Vagina (tissue), 2 donors: Measurements from ENCODE around the gene BSCL2. TPM values are rescaled to one million over a fixed set of nuclear protein-coding genes. Genes with fewer than 3 reads are reported as not detected.

ENCODE experiments used
- DNase-seq, 2 donors: peaks; one replicate each; pipeline ENCODE4 v3.0.0-alpha.2; 2017; ENCODE audit errors: extremely low spot score in 2 of 2
- H3K27ac ChIP-seq: fragments of 200-600 bp; sonication (generic); one replicate; pipeline ENCODE4 v1.5.1; 2019
- H3K27me3 ChIP-seq: fragments of 200-600 bp; sonication (generic); one replicate; pipeline ENCODE4 v1.5.1; 2019
- H3K36me3 ChIP-seq, 2 donors: fragments of 200-600 bp; sonication (generic); one replicate each; pipeline ENCODE4 v1.5.1; 2017 to 2019
- H3K4me1 ChIP-seq: fragments of 200-600 bp; sonication (generic); one replicate; pipeline ENCODE4 v1.5.1; 2019
- H3K4me3 ChIP-seq, 2 donors: fragments of 200-600 bp; sonication (generic); 1 replicate in 1 of 2; 2 replicates in 1 of 2; pipeline ENCODE4 v1.5.1; 2016 to 2019
- H3K9me3 ChIP-seq: fragments of 200-600 bp; sonication (generic); one replicate; pipeline ENCODE4 v1.5.1; 2019
- CTCF ChIP-seq, 3 experiments: fragments of 450-650 bp in 2 of 3; fragments of 200-600 bp in 1 of 3; sonication (generic) in 1 of 3; IDR thresholded peaks; one replicate each; pipeline ENCODE4 v1.5.1; 2017 to 2019; ENCODE audit warnings: antibody characterized with exemption in 3 of 3, mild to moderate bottlenecking in 2 of 3, moderate library complexity in 2 of 3
- POLR2A ChIP-seq, 2 donors: fragments of 450-650 bp; IDR thresholded peaks; one replicate each; pipeline ENCODE4 v1.6.1; 2017; ENCODE audit warnings: antibody characterized with exemption in 2 of 2, mild to moderate bottlenecking in 2 of 2, moderate library complexity in 2 of 2
- POLR2AphosphoS5 ChIP-seq, 2 donors: sonication (generic); formaldehyde crosslinking; IDR thresholded peaks; one replicate each; pipeline ENCODE4 v1.9.0; 2017; ENCODE audit warnings: antibody characterized with exemption in 2 of 2, mild to moderate bottlenecking in 2 of 2, low read depth in 1 of 2; ENCODE audit not compliant: insufficient read depth in 1 of 2
- intact Hi-C: fragments of 100-400 bp; cut with DNase I; formaldehyde crosslinking; loops from one replicate; pipeline ENCODE4 v1.15.1; 2023
- total RNA-seq: library from RNA; depleted of rRNA; stranded (reverse); fragments of >200 nt; gene quantifications from one replicate; pipeline ENCODE4 v1.2.3, GENCODE V29; 2016

Gene BSCL2
- total RNA-seq, 1 donor from 2014 or later = 74.9 TPM

- Histone ChIP-seq H3K4me1 (peaks cover 18% of the 10 kb centered on the region), H3K36me3 (peaks cover 0 to 72% of the 10 kb centered on the region in 2 donors), H3K4me3 (no peak overlapping the region), H3K27ac (no peak overlapping the region), H3K9me3 (no peaks in the 10 kb centered on the region), H3K27me3 (no peaks in the 10 kb centered on the region)
- TF ChIP-seq POLR2AphosphoS5 (IDR thresholded peaks at IDR 0.05; ENCODE audit: insufficient read depth in 1 of 2, low read depth in 1 of 2) = no peak
- no peak for TF ChIP-seq CTCF (IDR thresholded peaks at IDR 0.05)
- no peak for TF ChIP-seq POLR2A (IDR thresholded peaks at IDR 0.05)
- no peak for DNase-seq
- intact Hi-C loops = no loop called here
Measured at GRCh38 chr11:62713343-62713742, 6.1 kb upstream of the BSCL2 start.

DNA sequence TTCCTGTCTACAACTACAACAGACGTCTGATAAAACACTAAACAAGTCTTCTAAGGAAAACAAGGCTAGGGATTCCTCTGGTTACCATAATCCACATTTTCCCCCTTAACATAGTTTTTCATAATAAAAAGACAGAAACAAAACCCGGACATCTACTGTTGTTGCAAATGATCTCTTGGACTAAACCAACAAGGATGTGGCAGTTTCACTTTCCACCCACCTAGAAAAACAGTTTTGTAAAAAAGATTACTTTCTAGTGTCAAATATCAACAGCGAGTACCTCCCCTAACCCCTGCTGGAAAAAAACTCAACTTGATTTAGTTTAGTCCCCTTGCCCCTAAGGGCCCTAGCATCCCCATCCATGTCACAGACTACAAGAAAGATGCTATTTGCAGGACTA lies 5.6 kb upstream of the BSCL2 start:
- no peaks in the 10 kb centered on the region for H3K9me3 ChIP-seq
- H3K36me3 ChIP-seq = peaks cover 0 to 67% of the 10 kb centered on the region in 2 donors
- no peak overlapping the region for H3K27ac ChIP-seq
- H3K4me1 ChIP-seq = peaks cover 19% of the 10 kb centered on the region
- no peak overlapping the region for H3K4me3 ChIP-seq
- no peaks in the 10 kb centered on the region for H3K27me3 ChIP-seq
- DNase-seq = no peak
- TF ChIP-seq CTCF (IDR thresholded peaks at IDR 0.05) (no peak), POLR2A (IDR thresholded peaks at IDR 0.05) (no peak)
- intact Hi-C loops = no loop called here

DNA sequence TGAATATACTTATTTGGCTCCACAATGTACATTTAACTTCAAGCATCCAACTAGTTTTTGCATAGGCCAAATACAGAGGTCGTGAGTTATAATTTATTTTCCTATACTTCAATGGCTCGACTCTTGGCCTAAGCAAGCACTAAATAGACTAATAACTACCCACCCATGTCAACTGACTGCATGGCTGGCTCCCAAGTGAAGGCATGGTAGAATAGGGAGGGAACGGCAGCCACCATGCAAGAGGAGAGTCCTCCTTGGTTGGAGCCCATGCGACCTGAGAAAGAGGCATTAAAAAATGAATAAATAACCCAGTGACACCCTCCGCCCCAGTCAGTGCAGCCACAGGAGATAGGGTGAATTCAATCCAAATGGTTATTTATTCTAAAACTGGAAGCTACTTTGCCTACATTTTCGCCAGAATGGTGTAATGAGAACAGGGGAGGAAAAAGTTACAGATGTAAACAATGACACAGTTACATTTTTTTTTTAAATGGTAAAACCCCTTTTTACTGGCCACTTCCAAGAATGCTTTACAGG lies 5.1 kb upstream of the BSCL2 start:
- DNase-seq = no peak
- H3K27ac ChIP-seq = no peak overlapping the region
- peaks cover 0 to 62% of the 10 kb centered on the region in 2 donors for H3K36me3 ChIP-seq
- intact Hi-C loops = no loop called here
- no peak overlapping the region for H3K4me3 ChIP-seq
- no peaks in the 10 kb centered on the region for H3K9me3 ChIP-seq
- peaks cover 22% of the 10 kb centered on the region for H3K4me1 ChIP-seq
- H3K27me3 ChIP-seq = no peaks in the 10 kb centered on the region
- TF ChIP-seq POLR2AphosphoS5 (IDR thresholded peaks at IDR 0.05; ENCODE audit: insufficient read depth in 1 of 2, low read depth in 1 of 2) = no peak
- no peak for TF ChIP-seq CTCF (IDR thresholded peaks at IDR 0.05)
- TF ChIP-seq POLR2A (IDR thresholded peaks at IDR 0.05) = no peak

DNA sequence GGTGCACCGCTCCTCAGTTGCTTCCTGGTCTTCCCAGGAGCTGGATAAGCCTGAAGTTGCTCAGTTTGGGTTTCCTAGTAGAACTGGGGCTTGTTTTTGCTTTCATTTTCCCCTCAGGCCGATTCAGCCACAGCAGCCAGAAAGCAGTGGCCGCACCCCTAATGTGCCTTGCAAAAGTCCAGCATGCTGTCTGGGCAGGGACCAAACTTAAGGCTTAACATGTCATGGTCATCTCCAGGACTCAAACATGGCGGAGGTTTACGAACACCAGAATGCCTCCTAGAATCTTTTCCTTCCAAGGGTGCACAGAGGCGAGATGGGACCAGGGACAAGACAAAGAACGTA lies 2.7 kb upstream of the BSCL2 start:
- Histone ChIP-seq H3K27ac (peak overlapping the region; percentile 95), H3K4me3 (peak overlapping the region; percentile 44 to 63), H3K27me3 (no peaks in the 10 kb centered on the region), H3K4me1 (peaks cover 40% of the 10 kb centered on the region), H3K9me3 (no peaks in the 10 kb centered on the region), H3K36me3 (peaks cover 0 to 38% of the 10 kb centered on the region in 2 donors)
- intact Hi-C loops = no loop called here
- TF ChIP-seq POLR2AphosphoS5 (IDR thresholded peaks at IDR 0.05; ENCODE audit: insufficient read depth in 1 of 2, low read depth in 1 of 2) = no peak
- no peak for TF ChIP-seq POLR2A (IDR thresholded peaks at IDR 0.05)
- no peak for TF ChIP-seq CTCF (IDR thresholded peaks at IDR 0.05)
- DNase-seq = no peak

DNA sequence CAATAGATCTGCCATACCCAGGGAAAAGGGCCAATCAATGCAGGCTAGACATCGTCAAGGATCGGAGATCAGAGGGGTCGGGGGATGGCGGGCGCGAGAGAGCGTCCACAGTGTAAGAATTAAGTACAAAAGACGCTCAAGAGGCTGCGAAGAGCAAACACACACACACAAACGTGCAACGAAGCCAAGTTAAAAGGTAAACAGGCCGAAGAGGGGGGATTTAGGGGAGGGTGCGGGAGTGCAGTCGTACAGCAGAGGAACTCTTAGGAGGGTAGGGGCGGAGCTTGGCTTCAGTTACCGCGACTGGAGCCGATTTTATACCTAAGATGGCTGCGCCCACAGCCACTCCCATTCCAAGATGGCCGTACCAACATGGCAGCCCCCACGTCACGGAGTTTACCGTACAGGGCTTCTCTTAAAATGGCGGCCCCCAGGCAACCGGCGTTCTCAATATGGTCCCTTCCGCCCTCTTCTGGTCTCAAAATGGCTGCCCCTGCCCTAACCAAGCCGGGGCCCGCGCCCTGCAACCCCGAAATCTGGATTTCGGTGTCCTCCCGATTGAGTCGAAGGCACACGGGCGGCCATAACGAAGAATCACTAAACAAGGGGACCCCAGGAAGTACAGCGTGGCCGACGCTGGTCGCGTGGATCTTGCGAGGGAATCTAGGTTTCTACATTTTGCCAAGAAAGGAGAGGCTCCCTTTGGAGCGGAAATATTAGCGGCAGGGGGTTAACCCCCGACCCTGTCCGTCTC lies 2.2 kb upstream of the BSCL2 start:
- peak in 1 of 2 donors; percentile 98 for DNase-seq
- intact Hi-C loops = loop anchor here (10.0 kb wide), 1 partner anchor 315 kb away; no protein-coding TSS in a partner anchor
- peaks cover 45% of the 10 kb centered on the region for H3K4me1 ChIP-seq
- TF ChIP-seq POLR2AphosphoS5 (IDR thresholded peaks at IDR 0.05; ENCODE audit: insufficient read depth in 1 of 2, low read depth in 1 of 2) = peak; percentile 88 to 96
- TF ChIP-seq CTCF (IDR thresholded peaks at IDR 0.05) = peak in 1 of 3 experiments; percentile 10
- TF ChIP-seq POLR2A (IDR thresholded peaks at IDR 0.05) = peak in 1 of 2 donors; percentile 34
- peaks cover 0 to 32% of the 10 kb centered on the region in 2 donors for H3K36me3 ChIP-seq
- H3K27me3 ChIP-seq = no peaks in the 10 kb centered on the region
- H3K4me3 ChIP-seq = peak overlapping the region; percentile 44 to 63
- peak overlapping the region; percentile 95 for H3K27ac ChIP-seq
- H3K9me3 ChIP-seq = no peaks in the 10 kb centered on the region
